ENCODE data around the gene FOXP1.

- TF ChIP-seq ZFP30 (CRISPR knock-in tag; IDR thresholded peaks at IDR 0.05) = no peak
- no peak for TF ChIP-seq ESRRG (CRISPR knock-in tag; IDR thresholded peaks at IDR 0.05)
- no peak for TF ChIP-seq GLIS3 (CRISPR knock-in tag; IDR thresholded peaks at IDR 0.05)
- no peak for TF ChIP-seq ZNF70 (CRISPR knock-in tag; IDR thresholded peaks at IDR 0.05)
- TF ChIP-seq BACH2 (CRISPR knock-in tag; IDR thresholded peaks at IDR 0.05; ENCODE audit: borderline replicate concordance) = no peak
- no peak for TF ChIP-seq TCF4 (CRISPR knock-in tag; IDR thresholded peaks at IDR 0.05; ENCODE audit: borderline replicate concordance)
- no peak for TF ChIP-seq ZNF8 (CRISPR knock-in tag; IDR thresholded peaks at IDR 0.05)
- TF ChIP-seq POU6F1 (CRISPR knock-in tag; IDR thresholded peaks at IDR 0.05; ENCODE audit: borderline replicate concordance, low read depth) = no peak
- no peak for TF ChIP-seq CSDC2 (CRISPR knock-in tag; IDR thresholded peaks at IDR 0.05)
- TF ChIP-seq ZNF565 (CRISPR knock-in tag; conservative IDR thresholded peaks at IDR 0.05; ENCODE audit: low read depth) = no peak
- TF ChIP-seq ZC3H10 (CRISPR knock-in tag; IDR thresholded peaks at IDR 0.05) = no peak
- TF ChIP-seq ZFP3 (CRISPR knock-in tag; IDR thresholded peaks at IDR 0.05) = no peak
- TF ChIP-seq PATZ1 (CRISPR knock-in tag; IDR thresholded peaks at IDR 0.05; ENCODE audit: borderline replicate concordance) = no peak
- no peak for TF ChIP-seq CSRNP3 (CRISPR knock-in tag; IDR thresholded peaks at IDR 0.05)
Measured at GRCh38 chr3:71094658-71095209, 488.8 kb downstream of the FOXP1 start.

All from SK-N-SH treated with all-trans-retinoic acid at 6 μM for 48 hours (cell line).